HG03571 (cell line): ENCODE measurements around the gene SLC9A4.

ENCODE experiments used
- ATAC-seq: cut with Tn5 transposase; IDR thresholded peaks from one replicate; pipeline ENCODE4 v1.9.1; 2021; ENCODE audit not compliant: unreplicated experiment

Gene SLC9A4, protein sequence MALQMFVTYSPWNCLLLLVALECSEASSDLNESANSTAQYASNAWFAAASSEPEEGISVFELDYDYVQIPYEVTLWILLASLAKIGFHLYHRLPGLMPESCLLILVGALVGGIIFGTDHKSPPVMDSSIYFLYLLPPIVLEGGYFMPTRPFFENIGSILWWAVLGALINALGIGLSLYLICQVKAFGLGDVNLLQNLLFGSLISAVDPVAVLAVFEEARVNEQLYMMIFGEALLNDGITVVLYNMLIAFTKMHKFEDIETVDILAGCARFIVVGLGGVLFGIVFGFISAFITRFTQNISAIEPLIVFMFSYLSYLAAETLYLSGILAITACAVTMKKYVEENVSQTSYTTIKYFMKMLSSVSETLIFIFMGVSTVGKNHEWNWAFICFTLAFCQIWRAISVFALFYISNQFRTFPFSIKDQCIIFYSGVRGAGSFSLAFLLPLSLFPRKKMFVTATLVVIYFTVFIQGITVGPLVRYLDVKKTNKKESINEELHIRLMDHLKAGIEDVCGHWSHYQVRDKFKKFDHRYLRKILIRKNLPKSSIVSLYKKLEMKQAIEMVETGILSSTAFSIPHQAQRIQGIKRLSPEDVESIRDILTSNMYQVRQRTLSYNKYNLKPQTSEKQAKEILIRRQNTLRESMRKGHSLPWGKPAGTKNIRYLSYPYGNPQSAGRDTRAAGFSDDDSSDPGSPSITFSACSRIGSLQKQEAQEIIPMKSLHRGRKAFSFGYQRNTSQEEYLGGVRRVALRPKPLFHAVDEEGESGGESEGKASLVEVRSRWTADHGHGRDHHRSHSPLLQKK

DNA sequence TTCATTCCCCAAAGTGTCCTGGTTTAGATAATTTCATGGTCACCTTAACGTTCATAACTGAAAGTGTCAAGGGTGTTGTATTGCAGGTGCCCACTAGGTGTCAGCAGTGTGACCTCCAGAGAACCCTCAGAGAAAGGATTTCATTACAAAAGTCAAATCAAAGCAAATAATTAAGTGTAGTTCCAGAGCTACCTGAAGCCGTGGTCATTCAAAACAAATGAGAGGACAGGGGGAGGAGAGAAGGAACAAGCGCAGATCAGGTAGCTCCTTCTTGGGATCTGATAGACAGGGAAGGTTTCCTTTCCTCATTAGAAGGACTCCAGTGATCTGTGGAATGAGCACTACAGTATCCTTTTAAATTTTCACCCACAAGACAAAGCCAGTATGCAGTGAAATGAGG is at the start of gene SLC9A4:
TSS of gene SLC9A4 (plus strand) at position 207 of the 400 bp plus-strand sequence. CDS start 534 bp downstream, outside the sequence.
- ATAC-seq: no peak

DNA sequence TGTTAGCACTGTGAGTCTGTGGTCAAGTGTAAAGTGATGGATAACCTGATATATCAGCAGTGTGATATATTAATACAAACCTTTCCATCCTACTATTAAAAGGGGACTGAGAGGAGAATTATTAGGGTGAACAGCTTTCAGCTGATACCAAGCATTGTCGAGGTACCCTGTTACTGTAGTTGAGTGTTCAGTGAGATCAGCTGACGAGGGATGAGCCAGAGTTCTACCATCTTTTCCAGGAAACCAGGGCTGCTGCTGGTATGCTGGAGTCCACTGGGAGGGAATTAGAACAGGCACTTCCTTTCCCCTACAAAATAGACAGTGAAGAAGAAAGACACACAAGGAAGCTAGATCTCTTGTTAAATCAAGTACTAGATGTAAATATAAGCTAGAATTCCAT is 49.7 kb upstream of the SLC9A4 start:
- ATAC-seq: no peak

DNA sequence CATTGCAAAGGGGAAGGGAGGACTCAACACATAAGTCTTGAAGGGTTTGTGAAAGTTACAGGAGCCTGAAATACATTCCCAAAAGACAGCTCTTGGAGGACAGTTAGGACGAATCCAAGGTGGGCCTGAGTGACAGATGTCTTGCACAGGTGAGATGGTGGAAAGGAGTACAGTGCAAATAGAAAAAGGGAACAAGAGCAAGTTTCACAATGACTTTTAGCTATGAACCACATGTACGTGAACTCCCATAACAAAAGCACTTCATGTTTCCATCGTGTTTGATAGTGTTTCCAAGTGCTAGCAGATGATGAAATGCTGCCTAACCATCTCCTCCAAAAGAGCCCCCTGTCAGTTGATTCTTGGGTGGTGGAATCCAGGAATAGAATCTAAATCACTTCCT is 48.3 kb upstream of the SLC9A4 start:
- ATAC-seq: peak; percentile 93

DNA sequence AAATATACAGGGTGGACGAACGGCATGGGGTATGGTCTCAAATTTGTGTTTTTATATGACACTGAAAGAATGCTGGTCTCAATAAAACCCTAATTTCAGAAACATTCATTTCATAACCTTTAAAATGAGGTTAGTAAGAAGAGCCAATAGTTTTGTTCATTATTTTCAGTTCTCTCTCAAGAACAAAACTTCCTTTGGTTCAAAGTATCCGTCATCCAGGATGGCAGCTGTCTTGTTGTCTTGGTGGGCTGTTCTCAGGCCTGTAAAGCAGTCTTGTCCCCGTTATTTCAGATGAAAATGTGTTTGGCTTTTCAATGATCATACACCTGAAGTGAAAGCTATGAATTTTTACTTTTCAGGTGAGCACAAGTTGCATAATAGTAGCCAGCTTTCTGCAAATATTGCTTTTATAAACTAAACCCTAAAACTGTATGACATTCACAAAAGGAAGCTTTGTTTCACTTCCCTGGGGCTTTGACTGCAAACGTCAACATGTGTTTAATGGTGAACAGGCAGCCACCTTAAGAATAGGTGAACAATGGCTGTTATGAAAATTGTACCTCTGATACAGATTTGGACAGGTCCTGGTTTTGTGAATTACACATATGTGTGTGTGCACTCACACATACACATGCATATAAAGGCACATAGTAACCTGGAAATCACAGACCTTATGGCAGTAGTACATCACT is 47.4 kb upstream of the SLC9A4 start:
- ATAC-seq: no peak

DNA sequence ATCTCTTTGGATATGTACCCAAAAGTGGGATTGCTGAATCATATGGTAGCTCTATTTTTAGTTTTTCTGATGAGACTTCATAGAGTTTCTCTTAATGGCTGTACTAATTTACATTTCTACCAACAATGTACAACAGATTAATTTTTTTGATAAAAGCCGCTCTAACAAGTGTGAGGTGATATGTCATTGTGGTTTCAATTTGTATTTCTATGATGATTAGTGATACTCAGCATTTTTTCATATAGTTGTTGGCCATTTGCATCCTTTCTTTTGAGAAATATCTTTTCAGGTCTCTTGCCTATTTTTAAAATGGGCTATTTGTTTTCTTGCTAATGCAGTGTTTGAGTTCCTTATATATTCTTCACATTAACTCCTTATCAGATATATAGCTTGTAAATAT is 45.8 kb upstream of the SLC9A4 start:
- no peak for ATAC-seq

DNA sequence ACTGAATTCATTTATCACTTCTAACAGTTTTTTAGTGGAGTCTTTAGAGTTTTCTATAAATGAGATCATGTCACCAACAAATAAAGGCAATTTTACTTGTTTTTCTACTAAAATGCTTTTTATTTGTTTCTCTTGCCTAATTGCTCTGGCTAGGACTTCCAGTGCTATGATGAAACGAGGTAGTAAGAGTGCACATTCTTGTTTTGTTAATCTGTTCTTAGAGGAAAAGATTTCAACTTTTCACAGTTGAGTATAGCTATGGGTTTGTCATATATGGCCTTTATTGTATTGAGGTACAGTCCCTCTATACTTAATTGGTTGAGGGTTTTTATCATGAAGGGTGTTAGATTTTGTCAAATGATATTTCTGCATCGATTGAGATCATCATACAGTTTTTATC is 44.5 kb upstream of the SLC9A4 start:
- no peak for ATAC-seq

DNA sequence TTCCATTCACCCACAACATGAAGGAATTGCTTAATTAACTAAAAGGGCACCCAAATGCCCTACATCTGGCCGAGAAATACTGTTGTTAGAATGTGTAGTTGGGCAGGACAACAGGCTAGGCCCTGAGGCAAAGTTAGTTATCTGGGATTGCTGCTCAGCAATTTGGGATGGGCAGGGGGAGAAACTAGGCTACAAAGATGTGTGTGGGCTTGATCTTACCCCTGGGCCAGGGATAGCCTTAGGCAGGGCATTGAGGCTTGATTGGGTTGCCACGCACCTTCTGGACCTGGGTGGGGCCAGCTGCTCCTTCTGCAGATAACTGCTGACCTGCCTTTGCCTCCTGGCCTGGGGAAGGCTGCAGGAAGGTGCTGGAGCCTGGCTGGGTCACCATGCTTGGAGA is 40.6 kb upstream of the SLC9A4 start:
- ATAC-seq: no peak

DNA sequence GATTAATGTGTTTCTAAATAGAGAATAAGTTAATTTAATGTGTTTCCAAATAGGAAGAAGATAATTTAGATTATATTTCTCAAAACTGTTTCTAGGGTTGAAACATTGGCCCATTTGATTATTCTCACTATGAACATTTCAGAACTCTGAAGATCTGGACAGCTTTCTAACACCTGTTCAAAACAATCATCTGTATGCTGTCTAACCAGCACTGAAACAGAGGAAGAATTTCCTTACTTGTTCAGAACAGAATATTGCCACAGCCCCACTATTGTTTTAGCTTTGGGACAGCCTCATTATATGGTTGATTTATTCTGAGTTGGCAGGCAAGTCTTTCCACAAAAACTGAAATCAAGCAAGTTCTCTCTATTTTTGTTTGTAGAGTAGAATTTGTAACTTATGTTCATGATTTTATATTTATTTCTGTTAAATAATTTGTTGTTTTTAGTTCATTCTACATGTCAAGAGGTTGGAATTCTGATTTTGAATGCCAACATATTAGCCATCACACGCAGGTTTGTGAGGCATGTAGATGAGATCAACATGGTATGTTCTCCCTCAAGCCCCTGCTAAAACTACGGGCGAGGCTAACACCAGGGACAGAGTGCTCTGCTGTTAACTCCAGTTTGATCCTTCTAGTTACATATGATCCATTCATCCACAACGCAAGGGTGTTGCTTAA is 38.9 kb upstream of the SLC9A4 start:
- ATAC-seq: no peak

DNA sequence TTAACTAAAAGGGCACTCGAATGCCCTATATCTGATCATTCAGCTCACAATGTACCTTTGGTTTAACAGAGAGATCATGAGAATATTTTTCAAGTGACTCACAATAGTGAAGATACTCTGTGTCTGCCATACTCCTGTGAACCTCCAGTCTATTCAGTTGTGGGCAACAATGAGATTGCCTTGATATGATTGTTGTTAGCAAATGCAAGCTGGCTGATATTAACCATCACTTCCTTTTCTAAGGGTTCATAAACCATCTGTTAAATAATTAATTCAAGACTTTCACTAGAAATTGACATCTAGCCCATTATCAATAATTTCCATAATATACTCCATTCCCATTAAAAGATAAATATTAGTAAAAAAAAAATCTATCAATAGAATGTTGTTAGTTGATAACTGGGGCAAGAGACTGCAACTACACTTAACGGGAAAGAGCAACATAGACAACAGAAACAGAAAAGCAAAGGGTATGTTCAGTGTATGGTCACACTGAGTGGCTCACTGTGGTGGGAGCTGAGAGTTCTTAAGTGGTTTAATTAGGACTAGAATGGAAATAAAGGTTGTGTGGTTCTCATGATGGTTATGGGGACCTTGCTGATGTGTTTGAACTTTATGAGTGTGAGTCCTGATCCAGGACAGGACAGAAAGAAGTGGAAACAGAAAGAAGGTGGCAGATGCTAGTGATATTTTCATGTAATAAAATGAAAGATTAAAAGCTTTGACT is 38.2 kb upstream of the SLC9A4 start:
- ATAC-seq: peak; percentile 61

DNA sequence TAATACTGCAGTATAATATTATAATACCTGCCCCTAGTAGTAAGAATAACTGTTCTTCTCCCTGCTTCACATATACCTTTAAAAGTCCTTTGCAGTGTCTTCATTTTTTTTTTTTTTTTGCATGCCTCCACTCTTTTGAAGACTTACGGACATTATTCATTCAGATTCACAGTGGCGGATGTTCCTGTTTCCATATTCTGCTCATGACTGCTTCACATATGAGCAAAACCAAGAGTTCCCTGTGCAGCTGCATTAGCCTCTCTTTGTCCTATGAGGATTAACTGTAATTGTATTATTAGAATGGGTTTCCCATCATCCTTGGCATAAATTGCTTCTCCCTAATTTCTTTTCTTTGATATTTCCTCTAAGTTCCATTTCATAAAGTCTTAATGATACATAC is 37.3 kb upstream of the SLC9A4 start:
- ATAC-seq: no peak

DNA sequence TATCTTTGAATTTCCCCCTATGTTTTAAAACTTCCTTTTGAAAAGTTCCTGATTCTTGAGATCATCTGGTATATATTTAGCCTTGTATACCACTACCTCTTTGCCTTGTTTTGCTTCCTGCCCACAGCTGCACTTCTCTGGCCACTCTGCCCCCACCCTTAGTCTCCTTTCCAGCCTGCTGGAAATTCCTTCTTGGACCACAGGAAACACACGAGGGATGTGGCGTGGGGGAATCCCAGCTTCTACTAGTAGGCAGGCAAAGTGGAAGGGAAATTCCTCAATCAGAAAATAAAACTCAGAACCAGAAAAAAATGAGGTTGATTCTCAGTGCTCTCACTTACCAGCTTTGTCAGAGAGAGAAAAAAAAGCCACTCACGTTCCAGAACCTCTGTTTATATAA is 36.7 kb upstream of the SLC9A4 start:
- no peak for ATAC-seq

DNA sequence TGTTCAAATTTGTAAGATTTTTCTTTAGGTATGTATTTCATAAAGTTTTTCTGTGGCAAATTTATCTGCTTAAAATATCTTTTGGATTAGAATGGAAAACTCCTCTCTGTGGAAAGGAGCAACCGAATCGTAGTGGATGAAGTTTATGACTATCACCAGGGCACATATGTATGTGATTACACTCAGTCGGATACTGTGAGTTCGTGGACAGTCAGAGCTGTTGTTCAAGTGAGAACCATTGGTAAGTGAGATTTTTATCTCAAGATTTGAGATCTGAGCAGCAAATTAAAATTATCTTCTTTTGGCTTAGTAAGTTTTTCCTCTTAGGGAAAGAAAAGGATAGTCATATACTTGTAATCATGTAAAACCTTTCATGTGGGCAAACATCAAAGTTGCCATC is 35.9 kb upstream of the SLC9A4 start:
- ATAC-seq: no peak

DNA sequence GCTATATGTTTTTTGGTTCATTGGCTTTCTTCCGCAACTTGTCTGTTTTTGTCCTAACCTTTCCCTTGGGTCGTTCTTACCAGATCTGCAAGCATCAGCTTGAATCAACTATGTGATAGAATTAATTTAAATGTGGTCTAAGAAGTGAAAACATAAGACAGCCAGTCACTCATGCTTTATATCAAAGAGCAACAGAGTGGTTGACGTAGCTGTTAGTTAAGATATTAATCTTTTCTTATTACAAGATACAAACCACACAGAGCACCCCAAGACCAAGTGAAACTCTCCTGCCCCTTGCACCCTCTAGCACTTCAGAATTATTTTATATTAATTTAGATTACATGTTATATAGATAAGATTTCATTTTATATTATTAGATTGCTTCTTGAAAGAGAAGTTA is 34.9 kb upstream of the SLC9A4 start:
- ATAC-seq: no peak

DNA sequence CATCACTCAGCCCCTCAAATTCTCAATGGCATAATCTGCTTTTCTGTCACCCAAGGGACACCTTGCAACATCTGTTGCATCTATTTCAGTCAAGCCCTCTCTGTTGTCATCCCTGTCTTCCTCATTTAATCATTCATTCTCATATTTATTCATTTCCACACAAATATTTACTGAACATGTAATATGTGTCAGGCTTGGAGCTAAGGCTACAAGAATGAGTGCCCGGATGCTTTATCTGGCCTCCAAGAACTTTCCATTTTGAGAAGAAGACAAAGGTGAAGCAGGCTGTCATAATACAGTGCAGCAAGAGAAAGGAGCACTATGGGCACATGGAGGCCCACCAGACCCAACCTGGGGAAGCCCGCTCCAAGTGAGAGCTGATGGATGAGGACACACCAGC is 34.4 kb upstream of the SLC9A4 start:
- ATAC-seq: no peak

DNA sequence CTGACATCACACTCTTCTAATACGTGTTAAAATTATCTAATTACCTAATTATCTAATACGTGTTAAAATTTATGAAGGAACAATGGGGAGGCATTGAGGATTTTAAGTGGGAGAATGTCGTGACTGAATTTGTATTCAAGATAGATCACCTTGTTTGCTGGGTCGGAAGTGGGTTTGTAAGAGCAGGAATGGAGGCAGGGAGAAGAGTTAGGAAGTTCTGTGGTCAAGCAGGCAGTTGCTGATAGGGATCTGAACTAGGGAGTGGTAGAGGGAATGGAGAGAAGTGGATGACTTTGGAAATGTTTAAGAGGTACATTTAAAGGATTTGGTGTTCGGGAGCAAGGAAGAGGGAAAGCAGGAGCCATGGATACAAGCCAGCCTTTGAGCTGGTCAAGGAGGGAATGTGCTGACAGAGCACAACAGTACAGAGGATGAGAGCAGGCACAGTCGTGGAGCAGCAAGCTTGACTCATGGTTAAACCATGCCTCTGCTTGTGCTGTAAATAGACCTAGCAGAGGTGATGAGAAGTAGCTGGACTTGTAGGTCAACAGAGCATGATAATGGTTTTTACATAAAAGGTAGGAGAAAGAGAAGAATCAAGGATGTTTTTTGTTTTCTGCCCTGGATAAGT is 33.8 kb upstream of the SLC9A4 start:
- no peak for ATAC-seq

DNA sequence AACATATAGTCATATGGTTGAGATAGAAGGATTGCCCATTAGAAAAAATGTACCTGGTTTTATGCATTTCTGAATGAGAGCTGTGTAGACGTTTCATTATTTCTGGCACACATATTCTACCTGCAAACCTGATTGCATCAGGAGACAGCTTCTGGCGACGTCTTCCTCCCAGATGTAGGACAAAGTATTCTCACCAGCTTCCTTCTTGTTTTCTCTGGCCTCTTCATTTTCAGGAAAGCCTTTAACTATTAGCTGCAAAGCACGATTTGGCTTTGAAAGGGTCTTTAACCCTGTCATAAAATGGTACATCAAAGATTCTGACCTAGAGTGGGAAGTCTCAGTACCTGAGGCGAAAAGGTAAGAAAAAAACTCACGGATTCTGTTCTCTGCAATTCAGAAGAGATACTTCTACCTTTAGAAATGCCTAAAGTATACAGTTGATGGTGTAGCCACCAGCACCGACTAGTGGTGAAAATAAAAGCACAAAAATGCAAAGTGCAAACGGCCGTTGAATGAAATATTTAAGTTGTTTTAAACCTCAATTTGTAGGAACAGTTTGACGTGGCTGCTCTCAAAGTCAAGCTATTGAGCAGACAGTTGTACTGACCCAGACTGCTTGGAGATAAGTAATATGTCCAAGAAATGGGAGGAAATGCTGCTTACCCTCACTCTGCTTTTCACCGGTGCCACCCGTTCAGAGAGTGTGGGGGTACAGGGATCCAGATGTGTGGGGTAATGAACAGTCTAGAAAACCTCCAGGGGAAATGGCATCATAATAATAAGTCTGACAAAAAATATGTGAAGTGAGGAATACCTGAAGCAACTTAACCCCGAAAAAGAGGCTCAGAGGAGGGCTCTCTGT is 29.8 kb upstream of the SLC9A4 start:
- ATAC-seq: peak; percentile 61

DNA sequence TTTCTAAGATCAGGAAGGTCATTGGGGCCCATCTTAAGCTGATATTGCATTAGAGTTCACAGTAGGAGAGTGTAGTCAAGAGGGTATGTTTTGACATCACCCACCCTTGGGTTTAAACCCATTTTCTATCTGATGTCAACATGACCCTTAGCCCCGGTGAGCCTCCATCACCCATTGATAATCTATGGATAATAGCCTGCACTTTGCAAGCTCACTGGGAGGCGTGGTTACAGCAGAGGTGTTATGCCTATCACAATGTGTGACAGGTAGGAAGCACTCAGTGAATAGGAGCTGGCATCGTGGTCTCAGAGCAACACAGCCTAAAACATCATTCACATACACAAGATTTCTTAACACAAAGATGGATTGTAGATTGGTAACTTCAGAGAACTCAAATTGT is 28.8 kb upstream of the SLC9A4 start:
- no peak for ATAC-seq

DNA sequence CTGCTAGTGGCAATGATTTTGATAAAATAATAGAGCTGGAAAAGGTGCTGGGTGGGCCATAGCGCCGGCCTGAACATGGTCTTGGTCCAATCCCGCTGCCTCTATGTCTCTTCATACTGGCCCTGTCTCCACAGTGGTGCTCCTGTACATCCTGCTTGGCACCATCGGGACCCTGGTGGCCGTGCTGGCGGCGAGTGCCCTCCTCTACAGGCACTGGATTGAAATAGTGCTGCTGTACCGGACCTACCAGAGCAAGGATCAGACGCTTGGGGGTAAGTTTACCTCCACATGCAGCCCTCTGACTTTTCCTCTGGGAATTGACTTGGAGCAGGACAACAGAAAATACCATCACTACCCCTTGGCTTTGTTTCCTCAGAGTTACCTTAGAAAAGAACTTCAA is 26.1 kb upstream of the SLC9A4 start:
- no peak for ATAC-seq

DNA sequence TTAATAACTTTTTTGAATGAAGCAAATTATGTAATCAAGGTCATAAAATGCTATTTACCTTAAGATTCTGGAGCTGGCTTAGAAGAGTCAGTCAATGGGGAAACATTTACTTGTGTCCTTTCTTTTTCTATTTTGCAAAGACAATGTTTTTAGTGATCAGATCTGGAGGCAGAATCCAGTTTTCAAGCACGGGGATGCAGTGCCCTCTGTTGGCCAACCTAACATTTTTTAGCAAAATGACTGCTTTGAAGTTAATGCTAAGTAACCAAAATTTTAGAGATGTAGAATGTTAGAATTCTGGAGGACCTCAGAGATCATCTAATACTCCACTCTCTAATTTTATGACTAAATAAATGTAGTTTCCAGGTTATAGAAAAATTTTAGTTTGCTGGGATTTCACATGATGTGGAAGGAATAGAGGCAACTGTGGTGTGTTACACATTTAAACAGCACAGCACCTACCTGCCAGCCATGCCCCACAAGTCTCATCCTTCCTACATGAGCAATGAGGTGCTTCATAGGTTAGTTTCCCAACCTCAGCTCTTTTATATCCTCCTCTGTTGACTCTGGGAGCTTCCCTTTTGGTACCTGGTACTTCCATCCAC is 23.6 kb upstream of the SLC9A4 start:
- ATAC-seq: no peak
